ENCODE results near the gene RPL12.

RPL12 gene

GRCh38 chr9:127495884-127496555 is 44.8 kb upstream of the RPL12 start:
- DNase-seq (ENCODE audit: low read depth): no peak
- TF ChIP-seq CTCF (IDR thresholded peaks at IDR 0.05; ENCODE audit: insufficient read depth, low read depth, low read length, missing control alignments): no peak
- H3K4me3 ChIP-seq (ENCODE audit: low read length): no peak overlapping the region

- TF ChIP-seq CTCF (IDR thresholded peaks at IDR 0.05; ENCODE audit: insufficient read depth, low read depth, low read length, missing control alignments): no peak
- peak; percentile 33 for DNase-seq (ENCODE audit: low read depth)
- no peak overlapping the region for H3K4me3 ChIP-seq (ENCODE audit: low read length)
Measured at GRCh38 chr9:127494304-127494702, 43.1 kb upstream of the RPL12 start.

- DNase-seq (ENCODE audit: low read depth): no peak
- TF ChIP-seq CTCF (IDR thresholded peaks at IDR 0.05; ENCODE audit: insufficient read depth, low read depth, low read length, missing control alignments): no peak
- no peak overlapping the region for H3K4me3 ChIP-seq (ENCODE audit: low read length)
Measured at GRCh38 chr9:127493592-127494303, 42.5 kb upstream of the RPL12 start.

GRCh38 chr9:127492616-127493015 is 41.4 kb upstream of the RPL12 start:
- no peak for TF ChIP-seq CTCF (IDR thresholded peaks at IDR 0.05; ENCODE audit: insufficient read depth, low read depth, low read length, missing control alignments)
- no peak overlapping the region for H3K4me3 ChIP-seq (ENCODE audit: low read length)
- no peak for DNase-seq (ENCODE audit: low read depth)

GRCh38 chr9:127491516-127491915 is 40.3 kb upstream of the RPL12 start:
- no peak overlapping the region for H3K4me3 ChIP-seq (ENCODE audit: low read length)
- TF ChIP-seq CTCF (IDR thresholded peaks at IDR 0.05; ENCODE audit: insufficient read depth, low read depth, low read length, missing control alignments): no peak
- DNase-seq (ENCODE audit: low read depth): no peak

- H3K4me3 ChIP-seq (ENCODE audit: low read length): no peak overlapping the region
- no peak for DNase-seq (ENCODE audit: low read depth)
- no peak for TF ChIP-seq CTCF (IDR thresholded peaks at IDR 0.05; ENCODE audit: insufficient read depth, low read depth, low read length, missing control alignments)
Measured at GRCh38 chr9:127490535-127491230, 39.5 kb upstream of the RPL12 start.
